T1000 (cell line): ENCODE results near the gene TMEM115.

ENCODE experiments used
- DNase-seq: peaks from one replicate; lab custom pipeline; 2025; ENCODE audit warnings: mixed read lengths; lab: John Stamatoyannopoulos, UW

Gene TMEM115

GRCh38 chr3:50375258-50375931, 16.1 kb upstream of the TMEM115 start:
- DNase-seq = no peak

- DNase-seq = no peak
These were observed 15.3 kb upstream of the TMEM115 start for GRCh38 chr3:50374363-50375257.

- no peak for DNase-seq
These were observed 14.1 kb upstream of the TMEM115 start for GRCh38 chr3:50373146-50374051.

GRCh38 chr3:50372349-50372748, 13.0 kb upstream of the TMEM115 start:
- no peak for DNase-seq

GRCh38 chr3:50371133-50371685, 11.9 kb upstream of the TMEM115 start:
- no peak for DNase-seq

GRCh38 chr3:50370594-50370993, 11.3 kb upstream of the TMEM115 start:
- no peak for DNase-seq

GRCh38 chr3:50369012-50369670, 9.8 kb upstream of the TMEM115 start:
- no peak for DNase-seq

- no peak for DNase-seq
These were observed 6.5 kb upstream of the TMEM115 start for GRCh38 chr3:50365842-50366220.

GRCh38 chr3:50365080-50365841, 5.9 kb upstream of the TMEM115 start:
- peak; percentile 45 for DNase-seq

- no peak for DNase-seq
These were observed 5.3 kb upstream of the TMEM115 start for GRCh38 chr3:50364573-50365079.

- DNase-seq = no peak
These were observed 414 bp upstream of the TMEM115 start for GRCh38 chr3:50359760-50360110.

GRCh38 chr3:50358355-50358910, 888 bp downstream of the TMEM115 start:
- no peak for DNase-seq

- DNase-seq = no peak
These were observed 1.8 kb downstream of the TMEM115 start for GRCh38 chr3:50357481-50357880.

GRCh38 chr3:50356553-50356952, 2.8 kb downstream of the TMEM115 start:
- DNase-seq = no peak

GRCh38 chr3:50355829-50356552, 3.3 kb downstream of the TMEM115 start:
- DNase-seq = no peak

- no peak for DNase-seq
These were observed 4.5 kb downstream of the TMEM115 start for GRCh38 chr3:50354850-50355249.

- no peak for DNase-seq
These were observed 5.0 kb downstream of the TMEM115 start for GRCh38 chr3:50354186-50354764.

GRCh38 chr3:50353245-50354004, 5.9 kb downstream of the TMEM115 start:
- no peak for DNase-seq
